Stimulated activated CD4-positive, alpha-beta T cell treated with anti-CD3 and anti-CD28 coated beads, TNF-alpha, amount 100 ng/mL, for 4 hours (primary cell): ENCODE data around the gene CAPN9.
"Not testable (repeated sequence)": the region's sequence is repeated elsewhere in the genome, so short reads cannot be mapped to it uniquely, and the experiment has no call there.

ENCODE experiments used
- DNase-seq, 3 experiments: peaks; one replicate each; pipeline ENCODE4 v3.0.0-alpha.2; 2020; ENCODE audit warnings: low read depth in 3 of 3

CAPN9 gene

GRCh38 chr1:230822092-230822581 lies 74.9 kb downstream of the CAPN9 start:
- no peak for DNase-seq

- DNase-seq: no peak
Measured at GRCh38 chr1:230823426-230823825, 76.2 kb downstream of the CAPN9 start.

GRCh38 chr1:230823931-230824381 lies 76.8 kb downstream of the CAPN9 start:
- DNase-seq: no peak

- DNase-seq: no peak
Measured at GRCh38 chr1:230824551-230824918, 77.3 kb downstream of the CAPN9 start.

GRCh38 chr1:230824919-230825721 lies 77.9 kb downstream of the CAPN9 start:
- DNase-seq: no peak

- no peak for DNase-seq
Measured at GRCh38 chr1:230825761-230826160, 78.6 kb downstream of the CAPN9 start.

- no peak for DNase-seq
Measured at GRCh38 chr1:230826166-230826875, 79.1 kb downstream of the CAPN9 start.

- no peak for DNase-seq
Measured at GRCh38 chr1:230827081-230827681, 80.0 kb downstream of the CAPN9 start.

- DNase-seq: no peak
Measured at GRCh38 chr1:230827801-230828200, 80.6 kb downstream of the CAPN9 start.

- DNase-seq: no peak
Measured at GRCh38 chr1:230828421-230828820, 81.2 kb downstream of the CAPN9 start.

- DNase-seq: no peak
Measured at GRCh38 chr1:230831771-230832170, 84.6 kb downstream of the CAPN9 start.

GRCh38 chr1:230832476-230832875 lies 85.3 kb downstream of the CAPN9 start:
- DNase-seq: no peak

GRCh38 chr1:230833511-230833910 lies 86.3 kb downstream of the CAPN9 start:
- DNase-seq: no peak

- DNase-seq: no peak
Measured at GRCh38 chr1:230834292-230834691, 87.1 kb downstream of the CAPN9 start.

- DNase-seq: no peak
Measured at GRCh38 chr1:230836347-230836746, 89.2 kb downstream of the CAPN9 start.

GRCh38 chr1:230836793-230837192 lies 89.6 kb downstream of the CAPN9 start:
- DNase-seq: no peak

- DNase-seq: no peak
Measured at GRCh38 chr1:230839173-230839572, 92.0 kb downstream of the CAPN9 start.

- DNase-seq: no peak
Measured at GRCh38 chr1:230842801-230843200, 95.6 kb downstream of the CAPN9 start.

- DNase-seq: no peak
Measured at GRCh38 chr1:230843503-230844309, 96.5 kb downstream of the CAPN9 start.

- no peak for DNase-seq
Measured at GRCh38 chr1:230844561-230844960, 97.4 kb downstream of the CAPN9 start.

GRCh38 chr1:230845184-230845583 lies 98.0 kb downstream of the CAPN9 start:
- not testable (repeated sequence) for DNase-seq

- DNase-seq: no peak
Measured at GRCh38 chr1:230848235-230848634, 101.0 kb downstream of the CAPN9 start.
